Measurements from ENCODE around the gene EVI2A. TPM values are rescaled to one million over a fixed set of nuclear protein-coding genes. Genes with fewer than 3 reads are reported as not detected.

Gene EVI2A
- total and polyA plus RNA-seq, 2 experiments from 2014 or later, result 1.3 TPM; not detected in 1

DNA sequence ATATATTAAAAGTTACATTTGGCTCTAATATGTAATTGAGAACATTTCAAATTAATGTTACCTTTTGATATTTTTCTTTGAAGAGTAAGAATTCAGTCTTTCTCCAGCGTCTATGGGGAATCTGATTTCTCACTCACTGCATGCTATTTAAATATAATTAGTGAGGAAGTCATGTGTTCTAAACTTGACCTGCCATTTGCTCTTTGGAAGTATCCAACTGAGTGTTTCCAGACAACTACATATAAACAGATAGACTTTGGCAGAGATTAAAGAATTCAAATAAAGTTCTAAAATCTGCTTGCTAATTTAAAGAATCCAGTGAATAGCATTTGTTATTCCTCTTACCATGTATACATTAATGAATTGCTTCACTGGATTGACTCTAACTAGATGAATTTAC, 47.9 kb downstream of the EVI2A start:
- H3F3A ChIP-seq (replicated peaks; ENCODE audit: low read depth), result no peaks in the 10 kb centered on the region
- H3K9me2 ChIP-seq (ENCODE audit: insufficient read depth), result no peaks in the 10 kb centered on the region
- H3K4me1 ChIP-seq (ENCODE audit: insufficient read depth), result 0 out of 2 replicates have a peak, but pooled peaks cover 4% of the 10 kb centered on the region
- no peak overlapping the region for H2AFZ ChIP-seq
- Mint-ChIP-seq H3K4me3 (no peak overlapping the region), H3K36me3 (ENCODE audit: low read depth) (peaks cover 8% of the 10 kb centered on the region; the same call in 2 of the 3 replicates), H3K4me1 (peaks cover 9% of the 10 kb centered on the region; the same call in 2 of the 3 replicates), H3K27me3 (ENCODE audit: insufficient read depth, low read depth, poor library complexity) (peaks cover 2% of the 10 kb centered on the region), H3K27ac (no peak overlapping the region), H3K9me3 (no peaks in the 10 kb centered on the region)
- ATAC-seq (no peak), DNase-seq (ENCODE audit: low spot score) (no peak)
- no peak overlapping the region for H3K27ac ChIP-seq (ENCODE audit: low read depth)
- no peaks in the 10 kb centered on the region for H3K27me3 ChIP-seq (ENCODE audit: insufficient read depth)
- TF ChIP-seq ZNF331 (CRISPR knock-in tag; IDR thresholded peaks at IDR 0.05; ENCODE audit: low read depth) (no peak), EZH2phosphoT487 (IDR thresholded peaks at IDR 0.05; ENCODE audit: unreplicated experiment) (no peak), ZNF114 (CRISPR knock-in tag; IDR thresholded peaks at IDR 0.05) (no peak), JUNB (IDR thresholded peaks at IDR 0.05; ENCODE audit: unreplicated experiment) (no peak), STAT1 (IDR thresholded peaks at IDR 0.05; ENCODE audit: unreplicated experiment) (no peak), EZH2 (IDR thresholded peaks at IDR 0.05; ENCODE audit: low read depth, unreplicated experiment) (no peak), POLR2AphosphoS5 (IDR thresholded peaks at IDR 0.05; ENCODE audit: low read depth) (no peak), NANOG (IDR thresholded peaks at IDR 0.05; ENCODE audit: borderline replicate concordance) (no peak), CREB1 (CRISPR knock-in tag; IDR thresholded peaks at IDR 0.05; ENCODE audit: low read depth) (no peak)
- TF ChIP-seq, protein P1, sequence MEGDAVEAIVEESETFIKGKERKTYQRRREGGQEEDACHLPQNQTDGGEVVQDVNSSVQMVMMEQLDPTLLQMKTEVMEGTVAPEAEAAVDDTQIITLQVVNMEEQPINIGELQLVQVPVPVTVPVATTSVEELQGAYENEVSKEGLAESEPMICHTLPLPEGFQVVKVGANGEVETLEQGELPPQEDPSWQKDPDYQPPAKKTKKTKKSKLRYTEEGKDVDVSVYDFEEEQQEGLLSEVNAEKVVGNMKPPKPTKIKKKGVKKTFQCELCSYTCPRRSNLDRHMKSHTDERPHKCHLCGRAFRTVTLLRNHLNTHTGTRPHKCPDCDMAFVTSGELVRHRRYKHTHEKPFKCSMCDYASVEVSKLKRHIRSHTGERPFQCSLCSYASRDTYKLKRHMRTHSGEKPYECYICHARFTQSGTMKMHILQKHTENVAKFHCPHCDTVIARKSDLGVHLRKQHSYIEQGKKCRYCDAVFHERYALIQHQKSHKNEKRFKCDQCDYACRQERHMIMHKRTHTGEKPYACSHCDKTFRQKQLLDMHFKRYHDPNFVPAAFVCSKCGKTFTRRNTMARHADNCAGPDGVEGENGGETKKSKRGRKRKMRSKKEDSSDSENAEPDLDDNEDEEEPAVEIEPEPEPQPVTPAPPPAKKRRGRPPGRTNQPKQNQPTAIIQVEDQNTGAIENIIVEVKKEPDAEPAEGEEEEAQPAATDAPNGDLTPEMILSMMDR (conservative IDR thresholded peaks at IDR 0.05; ENCODE audit: low read depth in 2 of 2), result no peak
- TF ChIP-seq, protein P2, sequence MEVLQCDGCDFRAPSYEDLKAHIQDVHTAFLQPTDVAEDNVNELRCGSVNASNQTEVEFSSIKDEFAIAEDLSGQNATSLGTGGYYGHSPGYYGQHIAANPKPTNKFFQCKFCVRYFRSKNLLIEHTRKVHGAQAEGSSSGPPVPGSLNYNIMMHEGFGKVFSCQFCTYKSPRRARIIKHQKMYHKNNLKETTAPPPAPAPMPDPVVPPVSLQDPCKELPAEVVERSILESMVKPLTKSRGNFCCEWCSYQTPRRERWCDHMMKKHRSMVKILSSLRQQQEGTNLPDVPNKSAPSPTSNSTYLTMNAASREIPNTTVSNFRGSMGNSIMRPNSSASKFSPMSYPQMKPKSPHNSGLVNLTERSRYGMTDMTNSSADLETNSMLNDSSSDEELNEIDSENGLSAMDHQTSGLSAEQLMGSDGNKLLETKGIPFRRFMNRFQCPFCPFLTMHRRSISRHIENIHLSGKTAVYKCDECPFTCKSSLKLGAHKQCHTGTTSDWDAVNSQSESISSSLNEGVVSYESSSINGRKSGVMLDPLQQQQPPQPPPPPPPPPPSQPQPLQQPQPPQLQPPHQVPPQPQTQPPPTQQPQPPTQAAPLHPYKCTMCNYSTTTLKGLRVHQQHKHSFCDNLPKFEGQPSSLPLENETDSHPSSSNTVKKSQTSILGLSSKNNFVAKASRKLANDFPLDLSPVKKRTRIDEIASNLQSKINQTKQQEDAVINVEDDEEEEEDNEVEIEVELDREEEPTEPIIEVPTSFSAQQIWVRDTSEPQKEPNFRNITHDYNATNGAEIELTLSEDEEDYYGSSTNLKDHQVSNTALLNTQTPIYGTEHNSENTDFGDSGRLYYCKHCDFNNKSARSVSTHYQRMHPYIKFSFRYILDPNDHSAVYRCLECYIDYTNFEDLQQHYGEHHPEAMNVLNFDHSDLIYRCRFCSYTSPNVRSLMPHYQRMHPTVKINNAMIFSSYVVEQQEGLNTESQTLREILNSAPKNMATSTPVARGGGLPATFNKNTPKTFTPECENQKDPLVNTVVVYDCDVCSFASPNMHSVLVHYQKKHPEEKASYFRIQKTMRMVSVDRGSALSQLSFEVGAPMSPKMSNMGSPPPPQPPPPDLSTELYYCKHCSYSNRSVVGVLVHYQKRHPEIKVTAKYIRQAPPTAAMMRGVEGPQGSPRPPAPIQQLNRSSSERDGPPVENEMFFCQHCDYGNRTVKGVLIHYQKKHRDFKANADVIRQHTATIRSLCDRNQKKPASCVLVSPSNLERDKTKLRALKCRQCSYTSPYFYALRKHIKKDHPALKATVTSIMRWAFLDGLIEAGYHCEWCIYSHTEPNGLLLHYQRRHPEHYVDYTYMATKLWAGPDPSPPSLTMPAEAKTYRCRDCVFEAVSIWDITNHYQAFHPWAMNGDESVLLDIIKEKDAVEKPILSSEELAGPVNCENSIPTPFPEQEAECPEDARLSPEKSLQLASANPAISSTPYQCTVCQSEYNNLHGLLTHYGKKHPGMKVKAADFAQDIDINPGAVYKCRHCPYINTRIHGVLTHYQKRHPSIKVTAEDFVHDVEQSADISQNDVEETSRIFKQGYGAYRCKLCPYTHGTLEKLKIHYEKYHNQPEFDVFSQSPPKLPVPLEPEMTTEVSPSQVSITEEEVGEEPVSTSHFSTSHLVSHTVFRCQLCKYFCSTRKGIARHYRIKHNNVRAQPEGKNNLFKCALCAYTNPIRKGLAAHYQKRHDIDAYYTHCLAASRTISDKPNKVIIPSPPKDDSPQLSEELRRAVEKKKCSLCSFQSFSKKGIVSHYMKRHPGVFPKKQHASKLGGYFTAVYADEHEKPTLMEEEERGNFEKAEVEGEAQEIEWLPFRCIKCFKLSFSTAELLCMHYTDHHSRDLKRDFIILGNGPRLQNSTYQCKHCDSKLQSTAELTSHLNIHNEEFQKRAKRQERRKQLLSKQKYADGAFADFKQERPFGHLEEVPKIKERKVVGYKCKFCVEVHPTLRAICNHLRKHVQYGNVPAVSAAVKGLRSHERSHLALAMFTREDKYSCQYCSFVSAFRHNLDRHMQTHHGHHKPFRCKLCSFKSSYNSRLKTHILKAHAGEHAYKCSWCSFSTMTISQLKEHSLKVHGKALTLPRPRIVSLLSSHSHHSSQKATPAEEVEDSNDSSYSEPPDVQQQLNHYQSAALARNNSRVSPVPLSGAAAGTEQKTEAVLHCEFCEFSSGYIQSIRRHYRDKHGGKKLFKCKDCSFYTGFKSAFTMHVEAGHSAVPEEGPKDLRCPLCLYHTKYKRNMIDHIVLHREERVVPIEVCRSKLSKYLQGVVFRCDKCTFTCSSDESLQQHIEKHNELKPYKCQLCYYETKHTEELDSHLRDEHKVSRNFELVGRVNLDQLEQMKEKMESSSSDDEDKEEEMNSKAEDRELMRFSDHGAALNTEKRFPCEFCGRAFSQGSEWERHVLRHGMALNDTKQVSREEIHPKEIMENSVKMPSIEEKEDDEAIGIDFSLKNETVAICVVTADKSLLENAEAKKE (CRISPR knock-in tag; IDR thresholded peaks at IDR 0.05), result no peak
- TF ChIP-seq, protein P3, sequence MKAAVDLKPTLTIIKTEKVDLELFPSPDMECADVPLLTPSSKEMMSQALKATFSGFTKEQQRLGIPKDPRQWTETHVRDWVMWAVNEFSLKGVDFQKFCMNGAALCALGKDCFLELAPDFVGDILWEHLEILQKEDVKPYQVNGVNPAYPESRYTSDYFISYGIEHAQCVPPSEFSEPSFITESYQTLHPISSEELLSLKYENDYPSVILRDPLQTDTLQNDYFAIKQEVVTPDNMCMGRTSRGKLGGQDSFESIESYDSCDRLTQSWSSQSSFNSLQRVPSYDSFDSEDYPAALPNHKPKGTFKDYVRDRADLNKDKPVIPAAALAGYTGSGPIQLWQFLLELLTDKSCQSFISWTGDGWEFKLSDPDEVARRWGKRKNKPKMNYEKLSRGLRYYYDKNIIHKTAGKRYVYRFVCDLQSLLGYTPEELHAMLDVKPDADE (IDR thresholded peaks at IDR 0.05), result no peak
- TF ChIP-seq, protein P4, sequence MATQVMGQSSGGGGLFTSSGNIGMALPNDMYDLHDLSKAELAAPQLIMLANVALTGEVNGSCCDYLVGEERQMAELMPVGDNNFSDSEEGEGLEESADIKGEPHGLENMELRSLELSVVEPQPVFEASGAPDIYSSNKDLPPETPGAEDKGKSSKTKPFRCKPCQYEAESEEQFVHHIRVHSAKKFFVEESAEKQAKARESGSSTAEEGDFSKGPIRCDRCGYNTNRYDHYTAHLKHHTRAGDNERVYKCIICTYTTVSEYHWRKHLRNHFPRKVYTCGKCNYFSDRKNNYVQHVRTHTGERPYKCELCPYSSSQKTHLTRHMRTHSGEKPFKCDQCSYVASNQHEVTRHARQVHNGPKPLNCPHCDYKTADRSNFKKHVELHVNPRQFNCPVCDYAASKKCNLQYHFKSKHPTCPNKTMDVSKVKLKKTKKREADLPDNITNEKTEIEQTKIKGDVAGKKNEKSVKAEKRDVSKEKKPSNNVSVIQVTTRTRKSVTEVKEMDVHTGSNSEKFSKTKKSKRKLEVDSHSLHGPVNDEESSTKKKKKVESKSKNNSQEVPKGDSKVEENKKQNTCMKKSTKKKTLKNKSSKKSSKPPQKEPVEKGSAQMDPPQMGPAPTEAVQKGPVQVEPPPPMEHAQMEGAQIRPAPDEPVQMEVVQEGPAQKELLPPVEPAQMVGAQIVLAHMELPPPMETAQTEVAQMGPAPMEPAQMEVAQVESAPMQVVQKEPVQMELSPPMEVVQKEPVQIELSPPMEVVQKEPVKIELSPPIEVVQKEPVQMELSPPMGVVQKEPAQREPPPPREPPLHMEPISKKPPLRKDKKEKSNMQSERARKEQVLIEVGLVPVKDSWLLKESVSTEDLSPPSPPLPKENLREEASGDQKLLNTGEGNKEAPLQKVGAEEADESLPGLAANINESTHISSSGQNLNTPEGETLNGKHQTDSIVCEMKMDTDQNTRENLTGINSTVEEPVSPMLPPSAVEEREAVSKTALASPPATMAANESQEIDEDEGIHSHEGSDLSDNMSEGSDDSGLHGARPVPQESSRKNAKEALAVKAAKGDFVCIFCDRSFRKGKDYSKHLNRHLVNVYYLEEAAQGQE (IDR thresholded peaks at IDR 0.05; ENCODE audit: unreplicated experiment), result no peak
- no peaks in the 10 kb centered on the region for H3K36me3 ChIP-seq (ENCODE audit: insufficient read depth)
- no peaks in the 10 kb centered on the region for H3K79me2 ChIP-seq (replicated peaks; ENCODE audit: insufficient read depth)
- no peaks in the 10 kb centered on the region for H4K20me1 ChIP-seq (replicated peaks; ENCODE audit: insufficient read depth)
- no peak overlapping the region for H3K4me3 ChIP-seq
- no peak overlapping the region for H3K4me2 ChIP-seq

All from GM23338 (cell line).